HEK293 (cell line): ENCODE measurements around the gene ARPC3.

ENCODE experiments used
- CTCF ChIA-PET: fragments of 350-600 bp; formaldehyde crosslinking; extraction: SDS; loops from one replicate; lab custom pipeline; 2021; ENCODE audit warnings: antibody characterized with exemption; lab: Yijun Ruan, JAX
- POLR2A ChIA-PET: fragments of 300-600 bp; formaldehyde crosslinking; extraction: SDS; loops from one replicate; lab custom pipeline; 2020; ENCODE audit warnings: antibody characterized with exemption, inconsistent platforms; lab: Yijun Ruan, JAX
- H3K27ac ChIP-seq: fragments of 200-500 bp; sonication (Bioruptor generic); 2 replicates; pipeline ENCODE4 v1.5.1; 2014; ENCODE audit warnings: low read depth, low read length, control low read depth, inconsistent platforms; ENCODE audit errors: extremely low read depth
- H3K36me3 ChIP-seq, 2 experiments: fragments of 200-500 bp in 1 of 2; sonication (Bioruptor generic) in 1 of 2; 1 replicate in 1 of 2; 2 replicates in 1 of 2; pipeline ENCODE4 v1.5.1; 2014 to 2017; ENCODE audit warnings: inconsistent platforms in 2 of 2, low read length in 2 of 2; ENCODE audit not compliant: control insufficient read depth in 2 of 2, insufficient read depth in 1 of 2
- H3K4me1 ChIP-seq: fragments of 200-500 bp; sonication (Bioruptor generic); 2 replicates; pipeline ENCODE4 v1.5.1; 2014; ENCODE audit warnings: mild to moderate bottlenecking, low read length, inconsistent platforms; ENCODE audit not compliant: control insufficient read depth, insufficient read depth
- H3K4me3 ChIP-seq: 2 replicates; pipeline ENCODE4 v1.5.1; 2011; ENCODE audit warnings: low read depth, mild to moderate bottlenecking, control low read depth, low read length, moderate library complexity
- H3K9me3 ChIP-seq: fragments of 200-500 bp; sonication (Bioruptor generic); 2 replicates; pipeline ENCODE4 v1.5.1; 2014; ENCODE audit warnings: low read depth, low read length, inconsistent platforms; ENCODE audit not compliant: control insufficient read depth, insufficient read depth
- EGR2 ChIP-seq: fragments of 450-650 bp; formaldehyde crosslinking; IDR thresholded peaks from 2 replicates; pipeline ENCODE4 v1.5.1; 2016; ENCODE audit warnings: low read depth, missing biosample characterization, missing genetic modification characterization
- KLF16 ChIP-seq: fragments of 450-650 bp; formaldehyde crosslinking; IDR thresholded peaks from 2 replicates; pipeline ENCODE4 v1.5.1; 2017; ENCODE audit warnings: missing biosample characterization, missing genetic modification characterization
- KLF9 ChIP-seq: fragments of 450-650 bp; formaldehyde crosslinking; IDR thresholded peaks from 2 replicates; pipeline ENCODE4 v1.5.1; 2016; ENCODE audit warnings: missing biosample characterization, missing genetic modification characterization, low read depth
- SCRT2 ChIP-seq: fragments of 450-650 bp; formaldehyde crosslinking; IDR thresholded peaks from 2 replicates; pipeline ENCODE4 v1.5.1; 2016; ENCODE audit warnings: missing biosample characterization, missing genetic modification characterization
- SP3 ChIP-seq: fragments of 450-650 bp; formaldehyde crosslinking; IDR thresholded peaks from 2 replicates; pipeline ENCODE4 v1.5.1; 2016; ENCODE audit warnings: missing biosample characterization, missing genetic modification characterization
- SP7 ChIP-seq: fragments of 450-650 bp; formaldehyde crosslinking; IDR thresholded peaks from 2 replicates; pipeline ENCODE4 v1.5.1; 2016; ENCODE audit warnings: missing biosample characterization, missing genetic modification characterization
- YY2 ChIP-seq: fragments of 450-650 bp; formaldehyde crosslinking; IDR thresholded peaks from 2 replicates; pipeline ENCODE4 v1.5.1; 2016; ENCODE audit warnings: missing biosample characterization, missing genetic modification characterization
- ZBTB17 ChIP-seq: fragments of 450-650 bp; formaldehyde crosslinking; IDR thresholded peaks from 2 replicates; pipeline ENCODE4 v1.5.1; 2016; ENCODE audit warnings: missing biosample characterization, missing genetic modification characterization
- ZBTB21 ChIP-seq: fragments of 450-650 bp; formaldehyde crosslinking; IDR thresholded peaks from 2 replicates; pipeline ENCODE4 v1.5.1; 2017; ENCODE audit warnings: missing biosample characterization, missing genetic modification characterization
- ZBTB49 ChIP-seq: fragments of 450-650 bp; formaldehyde crosslinking; IDR thresholded peaks from 2 replicates; pipeline ENCODE4 v1.5.1; 2016; ENCODE audit warnings: missing biosample characterization, missing genetic modification characterization, low read depth
- ZBTB8A ChIP-seq: fragments of 450-650 bp; formaldehyde crosslinking; IDR thresholded peaks from 2 replicates; pipeline ENCODE4 v1.5.1; 2016; ENCODE audit warnings: missing biosample characterization, missing genetic modification characterization
- ZNF223 ChIP-seq: fragments of 450-650 bp; formaldehyde crosslinking; IDR thresholded peaks from 2 replicates; pipeline ENCODE4 v1.5.1; 2016; ENCODE audit warnings: missing biosample characterization, missing genetic modification characterization
- ZNF311 ChIP-seq: fragments of 450-650 bp; formaldehyde crosslinking; IDR thresholded peaks from 2 replicates; pipeline ENCODE4 v1.5.1; 2017; ENCODE audit warnings: missing biosample characterization, missing genetic modification characterization, borderline replicate concordance
- ZNF335 ChIP-seq: fragments of 450-650 bp; formaldehyde crosslinking; conservative IDR thresholded peaks from 2 replicates; pipeline ENCODE4 v1.5.1; 2016; ENCODE audit warnings: missing biosample characterization, missing genetic modification characterization
- ZNF341 ChIP-seq: fragments of 450-650 bp; formaldehyde crosslinking; IDR thresholded peaks from 2 replicates; pipeline ENCODE4; 2016; ENCODE audit warnings: low read depth, missing biosample characterization, missing genetic modification characterization
- ZNF394 ChIP-seq: fragments of 450-650 bp; formaldehyde crosslinking; IDR thresholded peaks from 2 replicates; pipeline ENCODE4 v1.5.1; 2016; ENCODE audit warnings: missing biosample characterization, missing genetic modification characterization, mild to moderate bottlenecking, moderate library complexity, borderline replicate concordance
- ZNF426 ChIP-seq: fragments of 450-650 bp; formaldehyde crosslinking; IDR thresholded peaks from 2 replicates; pipeline ENCODE4 v1.5.1; 2017; ENCODE audit warnings: missing biosample characterization, missing genetic modification characterization, mild to moderate bottlenecking, inconsistent platforms, moderate library complexity
- ZNF518A ChIP-seq: fragments of 450-650 bp; formaldehyde crosslinking; conservative IDR thresholded peaks from 2 replicates; pipeline ENCODE4 v1.5.1; 2016; ENCODE audit warnings: low read depth, missing biosample characterization, missing genetic modification characterization
- ZNF544 ChIP-seq: fragments of 450-650 bp; formaldehyde crosslinking; IDR thresholded peaks from 2 replicates; pipeline ENCODE4 v1.5.0; 2017; ENCODE audit warnings: missing biosample characterization, missing genetic modification characterization
- ZNF561 ChIP-seq: fragments of 450-650 bp; IDR thresholded peaks from 2 replicates; pipeline ENCODE4 v1.5.1; 2018; ENCODE audit warnings: missing biosample characterization, missing genetic modification characterization, borderline replicate concordance
- ZNF639 ChIP-seq: fragments of 450-650 bp; formaldehyde crosslinking; IDR thresholded peaks from 2 replicates; pipeline ENCODE4 v1.5.1; 2016; ENCODE audit warnings: missing biosample characterization, missing genetic modification characterization
- ZNF658 ChIP-seq: fragments of 450-650 bp; formaldehyde crosslinking; IDR thresholded peaks from 2 replicates; pipeline ENCODE4; 2016; ENCODE audit warnings: missing biosample characterization, missing genetic modification characterization
- ZNF704 ChIP-seq: fragments of 450-650 bp; formaldehyde crosslinking; IDR thresholded peaks from 2 replicates; pipeline ENCODE4 v1.5.1; 2016; ENCODE audit warnings: missing biosample characterization, missing genetic modification characterization
- ZNF76 ChIP-seq: fragments of 450-650 bp; formaldehyde crosslinking; IDR thresholded peaks from 2 replicates; pipeline ENCODE4; 2016; ENCODE audit warnings: low read depth, missing biosample characterization, missing genetic modification characterization, borderline replicate concordance
- ZSCAN16 ChIP-seq: fragments of 450-650 bp; formaldehyde crosslinking; IDR thresholded peaks from 2 replicates; pipeline ENCODE4 v1.5.1; 2016; ENCODE audit warnings: missing biosample characterization, missing genetic modification characterization

The ARPC3 gene

GRCh38 chr12:110403146-110403975, 46.8 kb downstream of the ARPC3 start, which contains the start of gene ANAPC7:
ANAPC7 (minus strand) TSS chr12:110403708; CDS start chr12:110403627, 81 bp downstream.
- no peaks in the 10 kb centered on the region for H3K9me3 ChIP-seq
- H3K4me1 ChIP-seq = 0 out of 2 replicates have a peak, but pooled peaks cover 4% of the 10 kb centered on the region
- H3K36me3 ChIP-seq = peaks cover 9 to 24% of the 10 kb centered on the region in 2 experiments; a peak in 2 of 3 replicates
- H3K4me3 ChIP-seq = peak within 1 kb of the TSS; percentile 87
- peak within 1 kb of the TSS; percentile 92 for H3K27ac ChIP-seq
- ChIA-PET POLR2A (interaction anchor here (0.5 to 2.2 kb wide), 3 partner anchors 14 to 30 kb away, joined by 4 to 10 read pairs (median 7); no protein-coding TSS in a partner anchor), CTCF (interaction anchor here (1.8 kb wide), 1 partner anchor 28 kb away, joined by 7 read pairs; no protein-coding TSS in a partner anchor)
- TF ChIP-seq YY2 (peak; percentile 82), KLF16 (tag by site-specific recombination) (peak; percentile 46; the same call in 1 of the 2 replicates), ZNF341 (tag by site-specific recombination) (peak; percentile 38; the same call in 1 of the 2 replicates), ZBTB21 (no peak), ZBTB17 (tag by site-specific recombination) (peak; percentile 31; the same call in 1 of the 2 replicates), ZNF223 (tag by site-specific recombination) (no peak), ZNF544 (no peak), ZNF426 (tag by site-specific recombination) (no peak), ZBTB49 (tag by site-specific recombination) (no peak), KLF9 (peak; percentile 34; the same call in 1 of the 2 replicates), ZNF561 (tag by site-specific recombination) (0 out of 2 replicates have a peak, but pooled peaks have one; percentile 15), ZNF639 (tag by site-specific recombination) (no peak), ZNF704 (tag by site-specific recombination) (peak; percentile 85), SCRT2 (tag by site-specific recombination) (peak; percentile 62), ZNF311 (tag by site-specific recombination) (no peak), ZNF658 (tag by site-specific recombination) (no peak), ZSCAN16 (tag by site-specific recombination) (peak; percentile 27; the same call in 1 of the 2 replicates), ZNF394 (tag by site-specific recombination) (0 out of 2 replicates have a peak, but pooled peaks have one; percentile 30), ZBTB8A (no peak), ZNF518A (tag by site-specific recombination) (0 out of 2 replicates have a peak, but pooled peaks have one; percentile 33), SP3 (tag by site-specific recombination) (peak; percentile 56), ZNF335 (tag by site-specific recombination) (peak; percentile 100), EGR2 (tag by site-specific recombination) (peak; percentile 38; the same call in 1 of the 2 replicates), ZNF76 (tag by site-specific recombination) (peak; percentile 63), SP7 (tag by site-specific recombination) (0 out of 2 replicates have a peak, but pooled peaks have one; percentile 58)
